Measurements from ENCODE around the gene POU6F1.

DNA sequence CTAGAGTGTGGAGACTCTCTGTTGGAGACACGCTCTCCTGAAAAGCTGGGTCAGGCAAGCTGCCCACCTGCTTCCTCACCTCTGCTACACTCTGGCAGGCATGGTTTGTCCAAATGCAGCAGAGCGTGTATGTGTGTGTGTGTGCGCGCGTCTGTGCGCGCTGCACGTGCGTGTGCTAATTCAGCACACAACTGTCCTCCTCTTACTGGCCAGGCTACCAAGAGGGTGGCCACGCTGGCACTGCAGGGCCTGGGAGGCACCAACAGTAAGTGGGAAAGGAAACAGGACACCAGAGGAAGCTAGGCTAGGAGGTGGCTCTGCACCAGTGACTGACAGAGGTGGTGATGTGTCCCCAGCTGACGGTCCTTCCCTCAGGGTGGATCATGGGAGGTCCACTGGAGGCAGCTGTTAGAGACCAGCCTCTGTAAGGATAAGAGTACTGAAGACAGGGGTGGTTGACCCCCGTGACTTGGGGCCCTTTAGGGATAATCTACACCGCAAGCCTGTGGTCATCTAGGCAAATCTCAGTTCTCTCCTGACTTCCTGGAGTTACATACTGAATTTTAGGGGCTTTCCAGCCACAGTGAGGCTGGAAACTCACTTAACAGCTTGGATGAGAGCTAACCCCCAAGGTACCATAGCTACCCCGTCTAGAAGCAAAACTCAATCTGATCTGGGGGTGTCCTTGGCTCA is 29.4 kb downstream of the POU6F1 start:
- TF ChIP-seq, protein P1, sequence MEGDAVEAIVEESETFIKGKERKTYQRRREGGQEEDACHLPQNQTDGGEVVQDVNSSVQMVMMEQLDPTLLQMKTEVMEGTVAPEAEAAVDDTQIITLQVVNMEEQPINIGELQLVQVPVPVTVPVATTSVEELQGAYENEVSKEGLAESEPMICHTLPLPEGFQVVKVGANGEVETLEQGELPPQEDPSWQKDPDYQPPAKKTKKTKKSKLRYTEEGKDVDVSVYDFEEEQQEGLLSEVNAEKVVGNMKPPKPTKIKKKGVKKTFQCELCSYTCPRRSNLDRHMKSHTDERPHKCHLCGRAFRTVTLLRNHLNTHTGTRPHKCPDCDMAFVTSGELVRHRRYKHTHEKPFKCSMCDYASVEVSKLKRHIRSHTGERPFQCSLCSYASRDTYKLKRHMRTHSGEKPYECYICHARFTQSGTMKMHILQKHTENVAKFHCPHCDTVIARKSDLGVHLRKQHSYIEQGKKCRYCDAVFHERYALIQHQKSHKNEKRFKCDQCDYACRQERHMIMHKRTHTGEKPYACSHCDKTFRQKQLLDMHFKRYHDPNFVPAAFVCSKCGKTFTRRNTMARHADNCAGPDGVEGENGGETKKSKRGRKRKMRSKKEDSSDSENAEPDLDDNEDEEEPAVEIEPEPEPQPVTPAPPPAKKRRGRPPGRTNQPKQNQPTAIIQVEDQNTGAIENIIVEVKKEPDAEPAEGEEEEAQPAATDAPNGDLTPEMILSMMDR (IDR thresholded peaks at IDR 0.05; ENCODE audit: insufficient read depth, low read length) = no peak
- no peak for TF ChIP-seq POLR2AphosphoS5 (IDR thresholded peaks at IDR 0.05; ENCODE audit: low read depth)
- TF ChIP-seq, protein P2, sequence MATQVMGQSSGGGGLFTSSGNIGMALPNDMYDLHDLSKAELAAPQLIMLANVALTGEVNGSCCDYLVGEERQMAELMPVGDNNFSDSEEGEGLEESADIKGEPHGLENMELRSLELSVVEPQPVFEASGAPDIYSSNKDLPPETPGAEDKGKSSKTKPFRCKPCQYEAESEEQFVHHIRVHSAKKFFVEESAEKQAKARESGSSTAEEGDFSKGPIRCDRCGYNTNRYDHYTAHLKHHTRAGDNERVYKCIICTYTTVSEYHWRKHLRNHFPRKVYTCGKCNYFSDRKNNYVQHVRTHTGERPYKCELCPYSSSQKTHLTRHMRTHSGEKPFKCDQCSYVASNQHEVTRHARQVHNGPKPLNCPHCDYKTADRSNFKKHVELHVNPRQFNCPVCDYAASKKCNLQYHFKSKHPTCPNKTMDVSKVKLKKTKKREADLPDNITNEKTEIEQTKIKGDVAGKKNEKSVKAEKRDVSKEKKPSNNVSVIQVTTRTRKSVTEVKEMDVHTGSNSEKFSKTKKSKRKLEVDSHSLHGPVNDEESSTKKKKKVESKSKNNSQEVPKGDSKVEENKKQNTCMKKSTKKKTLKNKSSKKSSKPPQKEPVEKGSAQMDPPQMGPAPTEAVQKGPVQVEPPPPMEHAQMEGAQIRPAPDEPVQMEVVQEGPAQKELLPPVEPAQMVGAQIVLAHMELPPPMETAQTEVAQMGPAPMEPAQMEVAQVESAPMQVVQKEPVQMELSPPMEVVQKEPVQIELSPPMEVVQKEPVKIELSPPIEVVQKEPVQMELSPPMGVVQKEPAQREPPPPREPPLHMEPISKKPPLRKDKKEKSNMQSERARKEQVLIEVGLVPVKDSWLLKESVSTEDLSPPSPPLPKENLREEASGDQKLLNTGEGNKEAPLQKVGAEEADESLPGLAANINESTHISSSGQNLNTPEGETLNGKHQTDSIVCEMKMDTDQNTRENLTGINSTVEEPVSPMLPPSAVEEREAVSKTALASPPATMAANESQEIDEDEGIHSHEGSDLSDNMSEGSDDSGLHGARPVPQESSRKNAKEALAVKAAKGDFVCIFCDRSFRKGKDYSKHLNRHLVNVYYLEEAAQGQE (IDR thresholded peaks at IDR 0.05; ENCODE audit: insufficient replicate concordance, low read depth) = no peak

Measured in HL-60 (cell line).